Measurements from ENCODE around the gene ST6GALNAC4.

Gene ST6GALNAC4

GRCh38 chr9:127944586-127945218 is 27.9 kb upstream of the ST6GALNAC4 start:
- TF ChIP-seq, protein P1, sequence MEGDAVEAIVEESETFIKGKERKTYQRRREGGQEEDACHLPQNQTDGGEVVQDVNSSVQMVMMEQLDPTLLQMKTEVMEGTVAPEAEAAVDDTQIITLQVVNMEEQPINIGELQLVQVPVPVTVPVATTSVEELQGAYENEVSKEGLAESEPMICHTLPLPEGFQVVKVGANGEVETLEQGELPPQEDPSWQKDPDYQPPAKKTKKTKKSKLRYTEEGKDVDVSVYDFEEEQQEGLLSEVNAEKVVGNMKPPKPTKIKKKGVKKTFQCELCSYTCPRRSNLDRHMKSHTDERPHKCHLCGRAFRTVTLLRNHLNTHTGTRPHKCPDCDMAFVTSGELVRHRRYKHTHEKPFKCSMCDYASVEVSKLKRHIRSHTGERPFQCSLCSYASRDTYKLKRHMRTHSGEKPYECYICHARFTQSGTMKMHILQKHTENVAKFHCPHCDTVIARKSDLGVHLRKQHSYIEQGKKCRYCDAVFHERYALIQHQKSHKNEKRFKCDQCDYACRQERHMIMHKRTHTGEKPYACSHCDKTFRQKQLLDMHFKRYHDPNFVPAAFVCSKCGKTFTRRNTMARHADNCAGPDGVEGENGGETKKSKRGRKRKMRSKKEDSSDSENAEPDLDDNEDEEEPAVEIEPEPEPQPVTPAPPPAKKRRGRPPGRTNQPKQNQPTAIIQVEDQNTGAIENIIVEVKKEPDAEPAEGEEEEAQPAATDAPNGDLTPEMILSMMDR (IDR thresholded peaks at IDR 0.05) = no peak

DNA sequence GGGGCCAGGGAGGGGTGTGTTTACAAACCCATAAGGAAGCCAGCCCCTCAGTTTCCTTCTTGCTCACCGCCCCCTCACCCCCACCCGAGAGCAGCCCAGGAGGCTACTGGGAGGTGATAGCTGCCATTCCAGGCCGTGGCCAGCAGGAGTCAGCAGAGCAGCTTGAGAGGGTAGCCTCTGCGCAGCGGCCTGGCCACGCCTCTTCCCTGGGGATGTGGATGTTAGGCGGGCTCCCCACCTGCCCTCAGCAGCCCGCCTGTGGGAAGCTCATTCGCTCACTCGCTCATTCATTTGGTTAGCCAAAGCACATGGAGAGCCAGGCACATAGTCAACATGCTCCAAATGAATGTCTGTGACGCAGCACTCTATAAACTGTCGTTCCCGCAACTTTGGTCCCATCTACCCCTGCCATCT is 26.9 kb upstream of the ST6GALNAC4 start:
- TF ChIP-seq, protein P1 (IDR thresholded peaks at IDR 0.05) = peak; percentile 92

DNA sequence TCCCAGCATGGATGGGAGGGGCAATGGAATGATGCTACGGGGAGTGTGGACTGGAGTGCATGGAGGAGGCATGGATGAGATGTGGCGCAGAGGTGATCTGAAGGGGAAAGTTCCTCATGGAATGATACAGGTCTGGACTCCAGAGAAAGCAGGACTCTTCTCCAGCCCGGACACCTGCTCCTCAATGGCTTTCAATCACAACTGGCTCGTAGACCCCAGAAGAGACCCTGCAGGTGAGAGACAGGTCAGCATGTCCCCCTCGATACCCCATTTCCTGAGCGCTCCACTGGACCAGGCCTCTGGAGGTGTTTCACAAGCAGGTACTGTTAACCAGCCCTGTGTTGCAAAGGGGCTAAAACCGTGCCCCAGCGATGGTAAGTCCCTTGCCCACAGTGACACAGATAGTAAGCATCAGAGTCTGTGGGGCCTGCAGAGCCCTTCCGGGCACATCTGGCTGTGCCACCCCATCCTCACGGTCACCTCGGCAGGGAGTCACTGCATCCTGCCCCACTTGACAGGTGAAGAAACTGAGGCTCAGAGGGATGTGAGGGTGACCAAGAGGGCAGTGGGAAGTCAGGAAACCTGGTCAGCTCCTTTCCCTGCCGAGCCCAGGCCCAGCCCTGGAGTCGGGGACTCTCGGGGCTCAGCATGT is 26.3 kb upstream of the ST6GALNAC4 start:
- TF ChIP-seq, protein P1 (IDR thresholded peaks at IDR 0.05) = no peak; the same call in 1 of the 2 replicates

DNA sequence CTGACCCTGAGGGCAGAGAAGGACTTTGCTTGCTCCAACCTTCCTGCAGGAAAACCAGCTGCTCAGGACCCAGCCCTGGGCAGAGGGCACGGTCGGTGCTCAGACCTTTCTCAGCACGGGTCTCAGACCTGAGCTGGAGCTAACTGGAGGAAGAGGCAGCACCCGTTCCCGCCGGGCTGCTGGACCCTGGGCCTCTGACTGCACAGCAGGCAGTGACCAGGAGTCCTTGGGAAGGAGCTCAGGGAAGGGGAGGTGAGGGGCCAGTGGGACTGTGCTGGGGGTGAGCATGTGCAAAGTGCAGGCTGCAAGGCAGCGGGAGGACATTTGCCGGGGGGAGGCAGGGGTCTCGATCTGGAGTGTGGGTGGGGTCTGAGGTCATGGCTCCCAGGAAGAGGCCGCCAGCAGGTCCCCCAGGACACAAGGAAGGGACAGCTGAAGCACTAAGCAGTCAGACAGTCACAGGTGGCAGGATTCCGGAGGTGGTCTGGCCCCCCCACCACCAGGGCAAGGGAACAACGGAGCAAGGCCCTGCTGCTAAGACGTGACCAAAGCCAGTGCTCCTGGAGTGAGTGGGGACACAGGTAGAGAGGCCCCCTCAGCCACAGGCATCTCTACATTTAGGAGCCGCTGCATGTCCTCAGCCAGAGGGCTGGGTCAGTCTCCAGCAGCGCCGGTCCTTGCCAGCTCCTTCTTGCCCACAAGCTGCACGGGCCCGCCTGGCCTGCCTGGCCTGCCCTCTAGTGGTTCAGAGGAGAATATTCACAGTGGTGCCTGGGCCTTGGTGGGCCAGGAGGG is 25.6 kb upstream of the ST6GALNAC4 start:
- TF ChIP-seq, protein P1 (IDR thresholded peaks at IDR 0.05) = peak; percentile 91

DNA sequence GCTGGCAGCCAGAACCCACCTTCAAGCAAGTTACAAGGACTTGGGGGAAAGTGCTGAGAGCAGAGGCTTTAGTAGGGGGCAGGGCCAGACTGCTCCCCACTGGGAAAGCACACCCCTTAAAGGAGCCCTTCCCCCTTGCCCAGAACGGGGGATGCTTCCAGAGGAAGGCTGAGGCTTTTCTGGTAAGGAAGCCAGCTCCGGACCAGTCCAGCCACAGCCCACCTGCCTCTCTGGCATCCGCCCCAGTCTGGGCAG is 25.0 kb upstream of the ST6GALNAC4 start:
- TF ChIP-seq, protein P1 (IDR thresholded peaks at IDR 0.05) = no peak

- TF ChIP-seq, protein P1 (IDR thresholded peaks at IDR 0.05) = no peak
Observed at GRCh38 chr9:127941062-127941960, 24.5 kb upstream of the ST6GALNAC4 start.

DNA sequence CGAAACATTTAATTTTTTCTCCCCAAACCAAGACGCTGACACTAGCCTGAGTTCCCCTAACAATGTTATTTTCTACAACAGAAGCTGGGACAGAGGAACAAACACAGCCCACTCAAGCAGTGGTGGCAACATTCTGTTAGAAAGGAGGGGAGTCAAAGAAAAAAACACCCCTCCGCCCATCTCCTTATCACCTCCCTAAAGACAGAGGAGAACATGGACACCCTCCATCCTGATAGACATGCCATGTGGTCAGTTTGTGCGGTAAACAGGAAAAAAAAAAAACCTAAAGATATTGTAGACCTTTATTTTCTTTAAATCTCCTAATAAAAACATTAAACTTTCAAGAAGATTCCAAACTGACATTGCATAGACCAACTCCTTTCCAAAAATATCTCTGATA is 23.8 kb upstream of the ST6GALNAC4 start:
- TF ChIP-seq, protein P1 (IDR thresholded peaks at IDR 0.05) = no peak

Data from LNCAP (cell line).